A673 (cell line): ENCODE data around the gene ST8SIA1. TPM values are rescaled to one million over a fixed set of nuclear protein-coding genes. Genes with fewer than 3 reads are reported as not detected.

ENCODE experiments used
- BruUV-seq: library from RNA; stranded (reverse); fragments of 400-500 nt; replicated peaks from 2 replicates; lab custom pipeline; 2021; lab: Mats Ljungman, UMichigan
- CTCF ChIA-PET: fragments of 300-600 bp; sonication (Branson Sonifier 250); formaldehyde crosslinking; loops from one replicate; lab custom pipeline; 2022; ENCODE audit warnings: antibody characterized with exemption; lab: Charles Lee
- POLR2A ChIA-PET: fragments of 300-600 bp; sonication (Branson Sonifier 250); formaldehyde crosslinking; loops from one replicate; lab custom pipeline; 2022; ENCODE audit warnings: antibody characterized with exemption; ENCODE audit not compliant: low non-redundant PET; lab: Charles Lee
- DNase-seq: peaks from one replicate; pipeline ENCODE4 v3.0.0-alpha.2; 2015; ENCODE audit warnings: low spot score
- H3K27ac ChIP-seq: fragments of 200-600 bp; sonication (generic); 2 replicates; pipeline ENCODE4 v1.5.1; 2016; ENCODE audit warnings: mixed run types, low read depth, mild to moderate bottlenecking, mixed read lengths, antibody characterized with exemption, low read length; ENCODE audit not compliant: poor library complexity, severe bottlenecking
- H3K27me3 ChIP-seq: fragments of 200-600 bp; sonication (generic); replicated peaks from 2 replicates; pipeline ENCODE4 v1.6.1; 2017; ENCODE audit warnings: mixed run types, low read depth, mild to moderate bottlenecking, mixed read lengths, antibody characterized with exemption, low read length; ENCODE audit not compliant: insufficient read depth, poor library complexity
- H3K36me3 ChIP-seq: fragments of 200-600 bp; sonication (generic); 2 replicates; pipeline ENCODE4 v1.6.1; 2016; ENCODE audit warnings: mixed run types, mild to moderate bottlenecking, mixed read lengths, antibody characterized with exemption, low read length; ENCODE audit not compliant: insufficient read depth, poor library complexity, severe bottlenecking
- H3K4me1 ChIP-seq: fragments of 200-600 bp; sonication (generic); 2 replicates; pipeline ENCODE4 v1.6.1; 2017; ENCODE audit warnings: mixed run types, mild to moderate bottlenecking, mixed read lengths, antibody characterized with exemption, low read length; ENCODE audit not compliant: insufficient read depth, poor library complexity, severe bottlenecking
- H3K4me3 ChIP-seq: fragments of 200-600 bp; sonication (generic); 2 replicates; pipeline ENCODE4 v1.5.1; 2016; ENCODE audit warnings: low read depth, mixed run types, mild to moderate bottlenecking, mixed read lengths, low read length; ENCODE audit not compliant: poor library complexity, severe bottlenecking
- H3K9me3 ChIP-seq: fragments of 200-600 bp; sonication (generic); 2 replicates; pipeline ENCODE4 v1.6.1; 2016; ENCODE audit warnings: mixed run types, low read depth, mild to moderate bottlenecking, mixed read lengths, antibody characterized with exemption, low read length; ENCODE audit not compliant: poor library complexity, severe bottlenecking
- CTCF ChIP-seq: fragments of 300-800, 200-600 bp; sonication (generic); conservative IDR thresholded peaks from 2 replicates; pipeline ENCODE4 v1.5.1; 2017; ENCODE audit warnings: low read depth, mild to moderate bottlenecking, antibody characterized with exemption, low read length, moderate library complexity, mixed read lengths
- EZH2 ChIP-seq: fragments of 200-600 bp; sonication (generic); IDR thresholded peaks from 2 replicates; pipeline ENCODE4 v1.6.1; 2017; ENCODE audit warnings: borderline replicate concordance, low read depth, mild to moderate bottlenecking, mixed read lengths, antibody characterized with exemption, low read length; ENCODE audit not compliant: poor library complexity, severe bottlenecking
- intact Hi-C: fragments of 100-400 bp; cut with micrococcal nuclease; formaldehyde crosslinking; loops from one replicate; pipeline ENCODE4 v1.10.0; 2022; ENCODE audit not compliant: unreplicated experiment
- total RNA-seq: library from RNA; stranded (reverse); gene quantifications from 2 replicates; pipeline ENCODE4 v1.2.3, GENCODE V29; 2021

Gene ST8SIA1
- total RNA-seq, 1 experiment from 2014 or later = 0.28 TPM

DNA sequence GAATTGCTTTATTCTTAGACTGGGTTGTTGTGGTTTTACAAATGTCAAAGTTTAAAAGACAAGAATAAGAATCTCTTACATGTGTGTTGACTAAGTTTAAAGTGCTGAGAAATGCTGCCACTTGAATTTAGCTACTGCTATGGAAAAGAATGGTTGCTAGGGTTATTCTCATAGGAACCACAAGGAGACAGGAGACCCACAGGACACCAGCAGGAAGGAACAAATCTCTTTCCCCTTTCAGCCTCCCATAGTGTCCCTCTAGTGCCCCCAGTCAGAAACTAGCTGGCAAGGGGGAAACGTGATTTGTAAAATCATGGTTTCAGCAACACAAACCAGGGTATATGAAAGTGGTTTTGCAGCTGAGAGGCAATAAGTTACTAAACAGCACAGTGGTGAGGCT lies 102.7 kb downstream of the ST8SIA1 start:
- ChIA-PET POLR2A (no interaction called here), CTCF (no interaction called here)
- no peak for DNase-seq
- intact Hi-C loops = no loop called here
- H3K36me3 ChIP-seq = no peaks in the 10 kb centered on the region
- TF ChIP-seq EZH2 = no peak
- TF ChIP-seq CTCF = no peak
- BruUV-seq = no TSS peak
- H3K27me3 ChIP-seq = no peaks in the 10 kb centered on the region
- no peaks in the 10 kb centered on the region for H3K9me3 ChIP-seq
- H3K4me3 ChIP-seq = no peak overlapping the region
- H3K4me1 ChIP-seq = no peaks in the 10 kb centered on the region
- no peak overlapping the region for H3K27ac ChIP-seq

GRCh38 chr12:22231078-22231477 lies 103.4 kb downstream of the ST8SIA1 start:
- H3K4me1 ChIP-seq = no peaks in the 10 kb centered on the region
- no peak overlapping the region for H3K27ac ChIP-seq
- DNase-seq = no peak
- H3K4me3 ChIP-seq = no peak overlapping the region
- intact Hi-C loops = no loop called here
- H3K9me3 ChIP-seq = no peaks in the 10 kb centered on the region
- ChIA-PET POLR2A (no interaction called here), CTCF (no interaction called here)
- no peaks in the 10 kb centered on the region for H3K27me3 ChIP-seq
- no peaks in the 10 kb centered on the region for H3K36me3 ChIP-seq
- no TSS peak for BruUV-seq
- TF ChIP-seq EZH2 (no peak), CTCF (no peak)

DNA sequence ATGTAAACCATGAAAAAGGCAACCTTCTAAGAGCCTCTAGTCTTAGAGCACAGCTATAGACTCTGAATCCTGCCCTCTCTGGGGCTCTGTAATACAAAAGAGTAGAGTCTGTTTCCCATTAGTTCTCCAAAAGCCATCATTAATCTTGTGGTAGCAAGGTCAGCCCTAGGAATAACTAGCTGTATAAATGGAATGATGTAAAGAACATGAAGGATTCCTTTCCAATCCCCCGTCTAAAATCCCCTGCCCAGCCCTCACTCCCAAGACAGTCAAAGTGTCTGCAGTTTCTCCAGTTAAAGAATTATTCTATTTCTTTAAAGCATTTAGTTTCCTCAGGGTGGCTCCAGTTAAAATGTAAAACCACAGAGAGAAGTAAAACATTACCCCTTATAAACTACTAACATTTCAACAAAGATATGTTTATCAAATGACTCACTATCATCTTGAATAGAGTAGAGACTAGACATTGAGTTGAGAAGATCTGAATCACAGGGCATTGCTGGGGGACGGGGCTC lies 104.2 kb downstream of the ST8SIA1 start:
- Histone ChIP-seq H3K36me3 (no peaks in the 10 kb centered on the region), H3K4me1 (no peaks in the 10 kb centered on the region), H3K27me3 (no peaks in the 10 kb centered on the region), H3K4me3 (no peak overlapping the region), H3K27ac (no peak overlapping the region), H3K9me3 (no peaks in the 10 kb centered on the region)
- no TSS peak for BruUV-seq
- intact Hi-C loops = no loop called here
- TF ChIP-seq CTCF (no peak), EZH2 (no peak)
- CTCF ChIA-PET = no interaction called here
- POLR2A ChIA-PET = no interaction called here
- no peak for DNase-seq
